ENCODE measurements around the gene PDSS1. TPM values are rescaled to one million over a fixed set of nuclear protein-coding genes. Genes with fewer than 3 reads are reported as not detected.
A peak's percentile ranks its signal among the peaks of the same experiment; 100 is the strongest.

The PDSS1 gene
- polyA plus RNA-seq, 1 experiment = 6.1 TPM

GRCh38 chr10:26777686-26778085 is 80.2 kb downstream of the PDSS1 start:
- DNase-seq (ENCODE audit: low read depth) = no peak
- Histone ChIP-seq H3K36me3 (ENCODE audit: control insufficient read depth, insufficient read depth, low read length) (no peaks in the 10 kb centered on the region), H3K4me3 (ENCODE audit: low read depth, low read length) (no peak overlapping the region), H3K27me3 (ENCODE audit: control insufficient read depth, insufficient read depth, low read length) (no peaks in the 10 kb centered on the region)
- CTCF ChIA-PET = no interaction called here
- POLR2A ChIA-PET = no interaction called here
- no peak for TF ChIP-seq CTCF (IDR thresholded peaks at IDR 0.05; ENCODE audit: insufficient read depth, low read depth, low read length)

- Histone ChIP-seq H3K4me3 (ENCODE audit: low read depth, low read length) (no peak overlapping the region), H3K36me3 (ENCODE audit: control insufficient read depth, insufficient read depth, low read length) (no peaks in the 10 kb centered on the region), H3K27me3 (ENCODE audit: control insufficient read depth, insufficient read depth, low read length) (no peaks in the 10 kb centered on the region)
- DNase-seq (ENCODE audit: low read depth) = no peak
- no peak for TF ChIP-seq CTCF (IDR thresholded peaks at IDR 0.05; ENCODE audit: insufficient read depth, low read depth, low read length)
- ChIA-PET POLR2A (no interaction called here), CTCF (interaction anchor here (1.1 kb wide), 1 partner anchor 17 kb away, joined by 3 read pairs; no protein-coding TSS in a partner anchor)
Observed at GRCh38 chr10:26779176-26779860, 81.8 kb downstream of the PDSS1 start.

GRCh38 chr10:26780106-26780792 is 82.7 kb downstream of the PDSS1 start:
- ChIA-PET CTCF (interaction anchor here (0.5 to 1.2 kb wide), 5 partner anchors 14 to 102 kb away, joined by 3 read pairs; no protein-coding TSS in a partner anchor), POLR2A (interaction anchor here (0.6 kb wide), 1 partner anchor 16 kb away, joined by 3 read pairs; no protein-coding TSS in a partner anchor)
- TF ChIP-seq CTCF (IDR thresholded peaks at IDR 0.05; ENCODE audit: insufficient read depth, low read depth, low read length) = no peak
- no peak overlapping the region for H3K4me3 ChIP-seq (ENCODE audit: low read depth, low read length)
- H3K36me3 ChIP-seq (ENCODE audit: control insufficient read depth, insufficient read depth, low read length) = no peaks in the 10 kb centered on the region
- no peak for DNase-seq (ENCODE audit: low read depth)
- no peaks in the 10 kb centered on the region for H3K27me3 ChIP-seq (ENCODE audit: control insufficient read depth, insufficient read depth, low read length)

GRCh38 chr10:26780793-26781601 is 83.5 kb downstream of the PDSS1 start:
- Histone ChIP-seq H3K4me3 (ENCODE audit: low read depth, low read length) (no peak overlapping the region), H3K36me3 (ENCODE audit: control insufficient read depth, insufficient read depth, low read length) (no peaks in the 10 kb centered on the region), H3K27me3 (ENCODE audit: control insufficient read depth, insufficient read depth, low read length) (no peaks in the 10 kb centered on the region)
- POLR2A ChIA-PET = interaction anchor here (0.6 kb wide), 1 partner anchor 17 kb away, joined by 3 read pairs; no protein-coding TSS in a partner anchor
- DNase-seq (ENCODE audit: low read depth) = peak; percentile 84
- no peak for TF ChIP-seq CTCF (IDR thresholded peaks at IDR 0.05; ENCODE audit: insufficient read depth, low read depth, low read length)
- CTCF ChIA-PET = interaction anchor here (0.5 to 1.2 kb wide), 6 partner anchors 13 to 589 kb away, joined by 3 read pairs; no protein-coding TSS in a partner anchor

GRCh38 chr10:26781797-26782196 is 84.3 kb downstream of the PDSS1 start:
- Histone ChIP-seq H3K27me3 (ENCODE audit: control insufficient read depth, insufficient read depth, low read length) (no peaks in the 10 kb centered on the region), H3K36me3 (ENCODE audit: control insufficient read depth, insufficient read depth, low read length) (no peaks in the 10 kb centered on the region), H3K4me3 (ENCODE audit: low read depth, low read length) (no peak overlapping the region)
- ChIA-PET POLR2A (no interaction called here), CTCF (interaction anchor here (1.0 kb wide), 1 partner anchor 38 kb away, joined by 3 read pairs; no protein-coding TSS in a partner anchor)
- DNase-seq (ENCODE audit: low read depth) = no peak
- TF ChIP-seq CTCF (IDR thresholded peaks at IDR 0.05; ENCODE audit: insufficient read depth, low read depth, low read length) = no peak
